Right lung (tissue), 5 donors: ENCODE data around the gene DOCK4. TPM values are rescaled to one million over a fixed set of nuclear protein-coding genes. Genes with fewer than 3 reads are reported as not detected.

ENCODE experiments used
- DNase-seq, 2 donors: peaks; one replicate each; pipeline ENCODE4 v3.0.0-alpha.2; 2013
- polyA plus RNA-seq, 5 donors: library from polyadenylated mRNA; unstranded; fragments of 120-200 nt; gene quantifications; one replicate each; pipeline versions ENCODE4 v1.2.1 to v1.2.3, GENCODE V29; 2013; ENCODE audit warnings: inconsistent platforms in 1 of 5, low replicate concordance in 1 of 5; ENCODE audit not compliant: insufficient read length in 5 of 5, insufficient read depth in 1 of 5

DOCK4 gene
- polyA plus RNA-seq, 5 donors = 33.7 to 57.8 (median 51.7) TPM

GRCh38 chr7:111730476-111731300, 475.5 kb downstream of the DOCK4 start:
- DNase-seq = no peak

DNA sequence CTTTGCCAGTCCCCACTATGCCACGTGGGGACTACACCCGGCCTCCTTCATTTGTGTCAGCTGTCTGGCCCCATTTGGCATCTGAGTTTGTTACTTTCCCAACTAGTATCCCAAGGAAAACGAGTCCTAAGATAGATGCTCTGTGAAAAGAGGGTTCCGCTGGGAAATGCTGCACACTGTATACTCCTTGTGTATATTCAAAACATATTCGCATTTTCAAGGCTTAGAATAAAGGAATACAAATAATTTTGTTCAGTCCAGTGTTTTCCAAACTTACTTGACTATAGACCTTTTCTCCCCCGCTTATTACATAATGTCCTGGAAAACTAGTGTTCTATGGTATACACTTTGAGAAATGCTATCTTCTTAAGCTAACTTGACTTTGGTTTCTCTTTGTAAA, 476.1 kb downstream of the DOCK4 start:
- DNase-seq = no peak

DNA sequence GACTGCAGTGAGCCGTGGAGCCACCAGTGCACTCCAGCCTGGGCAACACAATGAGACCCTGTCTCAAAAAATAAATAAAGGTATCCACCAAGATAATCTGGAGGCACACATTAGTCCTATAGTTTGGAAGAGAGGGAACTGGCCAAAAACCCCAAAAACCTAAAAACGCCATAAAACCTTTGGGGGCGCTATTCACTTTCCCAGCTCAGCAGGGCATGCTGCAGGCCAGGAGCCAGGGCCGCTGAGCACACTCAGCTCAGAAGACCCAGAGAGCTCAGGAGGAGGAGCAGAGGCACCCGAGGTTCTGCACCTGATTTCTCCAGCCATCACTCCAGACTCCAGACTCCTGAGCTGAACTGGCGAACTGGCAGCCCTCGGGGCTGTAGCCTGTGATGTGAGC, 476.7 kb downstream of the DOCK4 start:
- no peak for DNase-seq

- DNase-seq = no peak
Measured at GRCh38 chr7:111728635-111728995, 477.6 kb downstream of the DOCK4 start.

DNA sequence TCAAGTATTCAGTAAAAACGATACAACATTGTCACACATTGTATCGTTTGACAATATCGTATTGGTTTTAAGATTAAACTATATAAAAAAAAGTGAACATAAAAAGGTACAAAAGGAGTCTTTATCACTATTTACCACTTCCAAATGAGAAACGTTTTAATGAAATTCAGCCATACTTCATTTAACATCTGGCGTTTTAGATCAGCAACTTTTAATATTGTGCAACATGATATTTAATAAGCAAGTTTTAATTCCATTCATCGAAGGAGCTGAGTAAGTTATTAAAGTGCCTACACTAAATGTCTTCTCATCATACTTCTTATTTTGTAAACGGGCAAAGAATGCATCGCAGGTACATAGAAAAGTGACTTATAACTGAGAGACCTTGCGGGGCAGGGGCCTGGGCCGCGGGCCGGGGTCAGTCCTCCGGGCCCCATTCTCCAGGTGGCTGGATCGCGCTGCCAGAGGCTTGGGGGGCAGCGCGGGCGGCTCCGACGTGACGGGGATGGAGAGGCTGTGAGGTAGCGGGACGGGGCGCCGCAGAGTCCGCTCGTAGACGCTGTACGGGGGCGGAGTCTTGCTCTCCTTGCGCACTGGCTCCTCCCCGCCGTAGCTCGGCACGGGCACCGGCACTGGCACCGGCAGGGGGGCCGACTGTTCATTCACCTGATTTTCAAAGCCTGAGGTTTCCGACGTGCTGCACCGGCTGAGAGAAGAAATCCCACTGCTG, 478.1 kb downstream of the DOCK4 start:
- DNase-seq = no peak

- DNase-seq = no peak
Measured at GRCh38 chr7:111718886-111719285, 487.3 kb downstream of the DOCK4 start.

GRCh38 chr7:111711426-111712065, 494.7 kb downstream of the DOCK4 start:
- DNase-seq = no peak

- no peak for DNase-seq
Measured at GRCh38 chr7:111710839-111711380, 495.3 kb downstream of the DOCK4 start.

DNA sequence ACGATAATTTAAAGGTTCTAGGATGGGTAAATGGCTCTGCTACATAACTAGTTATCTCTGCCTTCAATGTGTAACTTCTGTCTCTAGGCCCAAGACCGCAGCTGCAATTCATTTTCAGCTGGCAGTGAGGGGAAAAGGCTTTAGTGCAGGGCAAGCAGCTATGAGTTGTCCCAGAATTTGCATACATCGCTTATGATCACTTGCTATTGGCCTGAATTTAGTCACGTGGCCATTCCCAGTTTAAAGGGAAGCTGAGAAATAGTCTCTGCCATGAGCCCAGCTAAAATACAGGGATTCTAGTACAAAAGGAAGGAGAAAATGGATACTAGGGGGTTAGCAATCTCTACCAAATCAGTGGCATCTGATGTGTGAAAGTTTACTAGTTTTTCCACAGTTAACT, 498.1 kb downstream of the DOCK4 start:
- no peak for DNase-seq

GRCh38 chr7:111705807-111706206, 500.4 kb downstream of the DOCK4 start:
- DNase-seq = no peak

DNA sequence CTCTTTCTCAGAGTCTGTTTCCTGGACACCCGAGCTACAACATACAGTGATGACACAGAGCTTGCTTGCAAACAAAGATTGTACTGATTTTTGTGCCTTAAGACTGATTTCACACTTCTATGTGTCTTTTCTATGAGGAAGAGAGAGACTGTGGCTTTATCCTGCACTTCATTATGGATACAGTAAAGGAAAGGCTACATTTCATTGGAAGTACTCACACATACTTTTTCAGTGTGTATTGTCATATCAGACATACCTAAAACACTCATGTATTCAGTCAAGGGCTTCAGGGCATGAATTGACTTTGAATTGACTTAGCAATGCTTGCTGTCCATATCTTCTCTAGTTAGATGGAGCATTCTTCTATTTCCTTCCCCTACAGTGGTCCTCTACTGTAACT, 508.4 kb downstream of the DOCK4 start:
- DNase-seq = no peak

DNA sequence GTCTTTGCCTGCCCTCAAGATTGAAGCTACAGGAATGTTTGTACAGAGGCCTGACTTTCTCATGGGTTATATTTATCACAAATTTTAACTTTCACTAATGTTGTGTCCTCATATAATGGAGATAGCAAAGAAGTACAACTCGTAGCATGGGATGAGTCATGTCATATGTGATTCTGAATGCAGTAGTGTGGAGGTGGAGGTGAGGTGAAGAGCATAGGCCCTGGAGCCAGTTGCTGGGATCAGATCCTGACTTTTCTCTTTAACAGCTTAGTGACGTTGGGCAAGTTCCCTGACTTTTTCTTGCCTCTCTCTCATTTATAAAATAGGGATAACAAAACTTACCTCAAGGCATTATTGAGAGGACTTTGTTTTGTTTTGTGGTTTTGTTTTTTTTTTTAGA, 511.8 kb downstream of the DOCK4 start:
- DNase-seq = no peak

- DNase-seq = no peak
Measured at GRCh38 chr7:111690364-111691111, 515.7 kb downstream of the DOCK4 start.

DNA sequence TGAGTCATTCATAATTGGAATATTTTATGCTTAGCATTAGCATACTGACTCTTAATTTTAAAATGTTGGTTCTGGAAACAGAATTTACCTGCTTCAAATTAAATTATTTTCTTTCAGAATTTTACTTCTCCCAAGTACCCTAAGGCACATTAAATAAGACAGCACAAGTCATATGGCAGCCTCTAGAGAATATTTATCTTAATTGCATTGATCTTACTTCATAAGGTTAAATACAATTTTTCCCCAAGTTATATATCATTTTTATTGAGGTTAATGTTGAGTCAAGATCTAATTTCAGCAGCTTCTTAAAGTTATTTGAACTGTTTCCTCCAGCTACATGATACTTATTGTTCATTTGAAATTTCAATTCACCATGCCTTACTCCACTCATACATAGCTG, 520.9 kb downstream of the DOCK4 start:
- DNase-seq = no peak

- no peak for DNase-seq
Measured at GRCh38 chr7:111682588-111683340, 523.4 kb downstream of the DOCK4 start.

- no peak for DNase-seq
Measured at GRCh38 chr7:111681242-111681641, 525.0 kb downstream of the DOCK4 start.

GRCh38 chr7:111678986-111679385, 527.2 kb downstream of the DOCK4 start:
- DNase-seq = no peak

- no peak for DNase-seq
Measured at GRCh38 chr7:111678281-111678680, 527.9 kb downstream of the DOCK4 start.

DNA sequence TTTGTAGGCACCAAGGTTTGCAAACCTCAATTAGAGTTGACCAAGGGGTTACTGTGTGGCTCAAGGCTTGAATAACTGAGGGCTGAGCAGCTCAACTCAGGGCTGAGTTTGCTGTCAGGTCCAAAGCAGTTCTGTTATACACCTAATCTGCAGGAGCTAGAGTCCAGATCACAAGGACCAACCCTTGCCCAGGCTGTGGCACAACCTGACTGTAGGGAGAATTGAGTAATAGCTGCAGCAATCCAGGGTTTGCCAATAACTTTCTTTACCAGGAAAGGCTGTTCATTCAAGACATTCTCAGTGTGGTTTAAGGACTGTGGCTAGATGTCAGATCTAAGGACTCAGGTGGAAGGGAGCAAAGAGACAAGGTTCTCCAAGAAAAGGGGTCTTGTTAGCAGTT, 528.4 kb downstream of the DOCK4 start:
- DNase-seq = no peak

DNA sequence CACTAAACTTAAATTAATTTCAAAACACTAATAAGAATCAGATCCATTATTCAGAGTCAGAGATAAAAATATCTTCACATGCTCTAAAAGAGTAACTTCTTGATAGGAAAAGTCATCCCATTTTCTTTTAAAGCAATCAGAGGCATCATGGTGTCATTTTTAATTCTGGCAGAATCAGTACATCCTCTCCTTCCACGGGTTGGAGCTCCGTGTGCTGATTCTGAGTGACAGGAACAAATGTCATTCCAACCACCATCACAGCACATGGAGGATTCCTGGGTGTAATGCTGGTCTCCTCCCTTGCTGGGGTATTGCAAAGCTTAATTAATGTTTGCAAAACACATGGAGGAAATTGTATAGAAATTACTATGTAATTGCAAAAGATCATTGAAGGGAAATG, 529.4 kb downstream of the DOCK4 start:
- DNase-seq = no peak
